Pancreas (tissue), 10 donors: ENCODE data around the gene EDN2. TPM values are rescaled to one million over a fixed set of nuclear protein-coding genes. Genes with fewer than 3 reads are reported as not detected.

Experiments used
- ATAC-seq, 4 donors: fragments of 200-7000 bp; cut with Tn5 transposase; one replicate each; pipeline versions ENCODE4 v1.8.0 to v1.9.1; 2020; ENCODE audit warnings: mild to moderate bottlenecking in 4 of 4, moderate library complexity in 4 of 4
- DNase-seq, 6 donors: peaks; one replicate each; pipeline ENCODE4 v3.0.0-alpha.2; 2020
- FAIRE-seq: peaks from 2 replicates; lab custom pipeline; 2012; peaks lifted over from hg19 to GRCh38; lab: Jason Lieb, UNC
- H3K27ac ChIP-seq, 4 donors: fragments of 200-600 bp; sonication (generic); 1 replicate in 3 of 4; 2 replicates in 1 of 4; pipeline versions ENCODE4 v1.5.0 to v1.8.0; 2020
- H3K27me3 ChIP-seq, 4 donors: fragments of 200-600 bp; one replicate each; pipeline ENCODE4 v1.8.0; 2021
- H3K36me3 ChIP-seq, 3 donors: fragments of 200-600 bp; sonication (generic) in 1 of 3; one replicate each; pipeline versions ENCODE4 v1.5.0 to v1.8.0; 2020 to 2021
- H3K4me1 ChIP-seq, 3 donors: fragments of 200-600 bp; one replicate each; pipeline ENCODE4 v1.8.0; 2021
- H3K4me3 ChIP-seq, 4 donors: fragments of 200-600 bp; sonication (generic) in 2 of 4; one replicate each; pipeline versions ENCODE4 v1.5.0 to v1.8.0; 2020 to 2021
- H3K9me3 ChIP-seq, 4 donors: fragments of 200-600 bp; one replicate each; pipeline ENCODE4 v1.8.0; 2021
- WGBS, 2 donors: extraction: QIAGEN DNeasy Blood & Tissue Kit; methylation state at CpG; one replicate each; pipeline ENCODE4 v1.1.7; 2013; 5-methylcytosine and 5-hydroxymethylcytosine counted together
- intact Hi-C, 3 donors: fragments of 100-400 bp; cut with DNase I; formaldehyde crosslinking; loops; one replicate each; pipeline versions ENCODE4 v1.11.1 to v1.14.2; 2022
- polyA plus RNA-seq, 2 donors: library from polyadenylated mRNA; stranded (reverse); fragments of 200-250 nt; gene quantifications; one replicate each; pipeline ENCODE4 v1.2.3, GENCODE V29; 2013
- total RNA-seq, 6 donors: library from RNA; stranded (reverse); fragmentation: NEBNext Ultra II Directional in 4 of 6; extraction: Animal tissue kit (Norgen Biotek cat#: 25700) in 4 of 6; gene quantifications; one replicate each; pipeline versions ENCODE4 v1.2.1 to v1.2.4, GENCODE V29; 2021 to 2023
- TF ChIP-seq, protein P1 (sequence below), 4 donors: fragments of 200-600 bp; sonication (generic) in 3 of 4; IDR thresholded peaks; one replicate each; pipeline versions ENCODE4 v1.5.0 to v1.8.0; 2021; ENCODE audit warnings: antibody characterized with exemption in 4 of 4
- donor health status: healthy with polysubstance abuse.
- donor health status: DM: no; HTN: no; CAD: no; lungs with moderate emphysema.
- donor health status: DM: no; HTN: no; CAD: no.
- donor health status: control.
- donor health status: control.
- donor health status: Bipolar disorder and iron deficiency.
- donor health status: DM: yes; HTN: yes; CAD: no.
- donor health status: DM: no; HTN: no; CAD: no.
- donor health status: DM: no; HTN: no; CAD: no.
- donor health status: DM: yes; HTN: yes; CAD: no.

Gene EDN2
- total and polyA plus RNA-seq, 8 donors = 1.2 to 8.3 (median 1.8) TPM

DNA sequence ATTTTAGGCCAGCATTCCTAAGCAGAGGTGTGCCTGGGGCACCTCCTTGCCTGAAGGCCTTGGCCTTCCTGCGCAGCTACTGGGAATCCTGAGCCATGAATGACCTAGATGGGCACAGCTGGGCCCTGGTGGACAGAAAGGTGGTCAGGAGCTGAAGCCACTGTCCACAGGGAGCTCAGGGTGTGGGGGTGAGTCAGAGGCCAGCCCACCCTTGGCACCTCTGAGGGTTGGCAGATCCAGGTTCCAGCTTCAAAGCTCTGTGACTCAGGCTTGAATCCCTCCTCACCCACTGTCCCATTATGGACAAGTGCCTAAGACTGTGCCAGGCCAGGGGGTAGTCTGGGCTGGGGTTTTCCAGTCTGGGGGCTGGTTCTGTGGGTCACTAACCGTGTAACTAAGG, 6.4 kb upstream of the EDN2 start:
- Histone ChIP-seq H3K9me3 (no peaks in the 10 kb centered on the region), H3K27me3 (no peaks in the 10 kb centered on the region), H3K4me1 (peaks cover 0 to 9% (median 3%) of the 10 kb centered on the region in 3 donors), H3K4me3 (no peak overlapping the region), H3K27ac (no peak overlapping the region), H3K36me3 (no peaks in the 10 kb centered on the region)
- intact Hi-C loops = no loop called here
- DNase-seq (peak in 2 of 6 donors; percentile 17 to 23), FAIRE-seq (no peak), ATAC-seq (no peak)
- WGBS, 2 donors = 81 to 83% methylated on average over 2 of the region's 2 CpGs
- TF ChIP-seq, protein P1, sequence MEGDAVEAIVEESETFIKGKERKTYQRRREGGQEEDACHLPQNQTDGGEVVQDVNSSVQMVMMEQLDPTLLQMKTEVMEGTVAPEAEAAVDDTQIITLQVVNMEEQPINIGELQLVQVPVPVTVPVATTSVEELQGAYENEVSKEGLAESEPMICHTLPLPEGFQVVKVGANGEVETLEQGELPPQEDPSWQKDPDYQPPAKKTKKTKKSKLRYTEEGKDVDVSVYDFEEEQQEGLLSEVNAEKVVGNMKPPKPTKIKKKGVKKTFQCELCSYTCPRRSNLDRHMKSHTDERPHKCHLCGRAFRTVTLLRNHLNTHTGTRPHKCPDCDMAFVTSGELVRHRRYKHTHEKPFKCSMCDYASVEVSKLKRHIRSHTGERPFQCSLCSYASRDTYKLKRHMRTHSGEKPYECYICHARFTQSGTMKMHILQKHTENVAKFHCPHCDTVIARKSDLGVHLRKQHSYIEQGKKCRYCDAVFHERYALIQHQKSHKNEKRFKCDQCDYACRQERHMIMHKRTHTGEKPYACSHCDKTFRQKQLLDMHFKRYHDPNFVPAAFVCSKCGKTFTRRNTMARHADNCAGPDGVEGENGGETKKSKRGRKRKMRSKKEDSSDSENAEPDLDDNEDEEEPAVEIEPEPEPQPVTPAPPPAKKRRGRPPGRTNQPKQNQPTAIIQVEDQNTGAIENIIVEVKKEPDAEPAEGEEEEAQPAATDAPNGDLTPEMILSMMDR (IDR thresholded peaks at IDR 0.05) = no peak

DNA sequence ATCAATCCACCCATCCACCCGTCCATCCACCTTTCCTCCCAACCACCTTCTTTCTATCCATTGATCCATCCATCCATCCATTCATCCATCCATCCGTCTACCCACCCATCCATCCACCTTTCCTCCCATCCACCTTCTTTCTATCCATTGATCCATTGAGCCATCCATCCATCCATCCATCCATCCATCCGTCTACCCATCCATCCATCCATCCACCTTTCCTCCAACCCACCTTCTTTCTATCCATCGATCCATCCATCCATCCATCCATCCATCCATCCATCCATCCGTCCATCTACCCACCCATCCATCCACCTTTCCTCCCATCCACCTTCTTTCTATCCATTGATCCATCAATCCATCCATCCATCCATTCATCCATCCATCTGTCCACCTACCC, 5.1 kb upstream of the EDN2 start:
- FAIRE-seq (no peak), DNase-seq (no peak), ATAC-seq (no peak)
- Histone ChIP-seq H3K27me3 (no peaks in the 10 kb centered on the region), H3K4me3 (no peak overlapping the region), H3K27ac (no peak overlapping the region), H3K9me3 (no peaks in the 10 kb centered on the region), H3K36me3 (no peaks in the 10 kb centered on the region), H3K4me1 (peaks cover 7 to 10% (median 10%) of the 10 kb centered on the region in 3 donors)
- TF ChIP-seq, protein P1 (IDR thresholded peaks at IDR 0.05) = no peak
- intact Hi-C loops = no loop called here
- 83 to 91% methylated on average over 5 of the region's 5 CpGs for WGBS, 2 donors

DNA sequence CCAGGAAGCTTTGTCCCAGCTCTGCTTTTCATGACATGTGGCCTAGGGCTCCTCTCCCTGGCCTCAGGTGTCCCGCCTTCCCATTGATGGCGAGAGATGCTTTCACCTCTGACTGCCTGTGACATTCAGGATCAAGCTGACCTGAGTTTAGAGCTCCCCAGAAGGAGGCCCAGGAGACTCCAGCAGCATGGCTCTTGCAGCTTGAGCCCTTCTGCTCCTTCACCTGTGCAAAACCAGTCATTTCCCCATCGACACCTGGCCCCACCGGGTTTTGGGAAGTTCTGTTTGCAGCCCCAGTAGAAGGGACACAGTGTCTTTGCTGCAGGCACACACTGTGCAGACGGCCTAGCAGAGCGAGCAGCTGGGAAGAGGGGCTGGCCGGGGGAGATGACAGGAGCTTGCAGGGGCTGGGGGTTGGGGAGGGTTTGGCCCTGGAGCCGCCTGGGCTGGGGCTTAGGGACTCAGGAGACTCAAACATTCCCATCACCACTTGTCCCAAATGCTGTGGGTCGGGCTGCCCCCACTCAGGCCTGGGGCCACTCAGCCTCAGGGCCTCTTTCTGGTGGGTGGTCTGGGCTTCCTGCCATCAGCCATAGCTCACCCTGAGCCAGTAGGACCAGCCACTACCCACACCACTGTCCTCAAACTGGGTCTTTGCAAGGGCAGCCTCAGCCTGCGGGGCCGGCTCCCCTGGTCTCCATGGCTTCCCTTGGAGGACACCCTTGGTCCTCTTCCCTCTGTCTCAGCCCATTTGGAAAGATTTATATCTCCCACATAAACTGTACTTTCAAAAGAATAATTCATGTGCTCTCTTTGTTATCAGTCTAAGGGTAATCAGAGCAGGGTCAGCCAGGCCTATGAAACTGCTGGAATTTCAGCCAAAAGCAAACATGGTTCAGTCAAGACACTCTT, 3.8 kb upstream of the EDN2 start:
- no peaks in the 10 kb centered on the region for H3K27me3 ChIP-seq
- peak overlapping the region in 1 of 4 donors; percentile 82 for H3K27ac ChIP-seq
- H3K36me3 ChIP-seq = no peaks in the 10 kb centered on the region
- ATAC-seq (no peak), FAIRE-seq (no peak), DNase-seq (peak in 3 of 6 donors; percentile 19 to 49 (median 49))
- intact Hi-C loops = no loop called here
- H3K4me3 ChIP-seq = no peak overlapping the region
- 94 to 97% methylated on average over 11 of the region's 11 CpGs for WGBS, 2 donors
- H3K9me3 ChIP-seq = no peaks in the 10 kb centered on the region
- peaks cover 16 to 18% (median 17%) of the 10 kb centered on the region in 3 donors for H3K4me1 ChIP-seq
- TF ChIP-seq, protein P1 (IDR thresholded peaks at IDR 0.05) = no peak

- peak overlapping the region in 1 of 4 donors; percentile 0 for H3K4me3 ChIP-seq
- TF ChIP-seq, protein P1 (IDR thresholded peaks at IDR 0.05) = no peak
- no peaks in the 10 kb centered on the region for H3K27me3 ChIP-seq
- no peaks in the 10 kb centered on the region for H3K9me3 ChIP-seq
- peak overlapping the region; percentile 65 to 82 (median 72) for H3K27ac ChIP-seq
- peaks cover 24 to 26% (median 26%) of the 10 kb centered on the region in 3 donors for H3K4me1 ChIP-seq
- FAIRE-seq = no peak
- no peak for ATAC-seq
- intact Hi-C loops = no loop called here
- 58 to 63% methylated on average over 16 of the region's 16 CpGs for WGBS, 2 donors
- peak in 4 of 6 donors; percentile 15 to 52 (median 30) for DNase-seq
- no peaks in the 10 kb centered on the region for H3K36me3 ChIP-seq
Measured at GRCh38 chr1:41487126-41488039, 2.9 kb upstream of the EDN2 start.
